ENCODE results near the gene PCMTD2.

PCMTD2 gene

GRCh38 chr20:64238851-64239387 lies 16.6 kb upstream of the PCMTD2 start:
- no peak for TF ChIP-seq POLR2A (IDR thresholded peaks at IDR 0.05; ENCODE audit: low read depth, low read length)
- no peak for FAIRE-seq
- DNase-seq (ENCODE audit: insufficient read length, low spot score) = no peak

- no peak for TF ChIP-seq POLR2A (IDR thresholded peaks at IDR 0.05; ENCODE audit: low read depth, low read length)
- no peak for DNase-seq (ENCODE audit: insufficient read length, low spot score)
- no peak for FAIRE-seq
Observed at GRCh38 chr20:64239449-64240242, 15.9 kb upstream of the PCMTD2 start.

- no peak for FAIRE-seq
Observed at GRCh38 chr20:64240243-64241015, 15.1 kb upstream of the PCMTD2 start.

GRCh38 chr20:64241061-64241460 lies 14.5 kb upstream of the PCMTD2 start:
- TF ChIP-seq POLR2A (IDR thresholded peaks at IDR 0.05; ENCODE audit: low read depth, low read length) = no peak
- no peak for DNase-seq (ENCODE audit: insufficient read length, low spot score)
- no peak for FAIRE-seq

More at GRCh38 chr20:64240243-64241015, 15.1 kb upstream of the PCMTD2 start:
- no peak for TF ChIP-seq POLR2A (IDR thresholded peaks at IDR 0.05; ENCODE audit: low read depth, low read length)
- DNase-seq (ENCODE audit: insufficient read length, low spot score) = no peak

GRCh38 chr20:64242003-64242796 lies 13.3 kb upstream of the PCMTD2 start:
- FAIRE-seq (no peak), DNase-seq (ENCODE audit: insufficient read length, low spot score) (no peak)
- no peak for TF ChIP-seq POLR2A (IDR thresholded peaks at IDR 0.05; ENCODE audit: low read depth, low read length)

GRCh38 chr20:64242797-64243475 lies 12.6 kb upstream of the PCMTD2 start:
- TF ChIP-seq POLR2A (IDR thresholded peaks at IDR 0.05; ENCODE audit: low read depth, low read length) = no peak
- no peak for FAIRE-seq
- no peak for DNase-seq (ENCODE audit: insufficient read length, low spot score)

- TF ChIP-seq POLR2A (IDR thresholded peaks at IDR 0.05; ENCODE audit: low read depth, low read length) = no peak
- FAIRE-seq (no peak), DNase-seq (ENCODE audit: insufficient read length, low spot score) (no peak)
Observed at GRCh38 chr20:64244281-64244805, 11.2 kb upstream of the PCMTD2 start.

- TF ChIP-seq POLR2A (IDR thresholded peaks at IDR 0.05; ENCODE audit: low read depth, low read length) = no peak
- FAIRE-seq (no peak), DNase-seq (ENCODE audit: insufficient read length, low spot score) (no peak)
Observed at GRCh38 chr20:64244870-64245603, 10.5 kb upstream of the PCMTD2 start.

GRCh38 chr20:64245746-64246595 lies 9.6 kb upstream of the PCMTD2 start:
- FAIRE-seq (no peak), DNase-seq (ENCODE audit: insufficient read length, low spot score) (no peak)
- no peak for TF ChIP-seq POLR2A (IDR thresholded peaks at IDR 0.05; ENCODE audit: low read depth, low read length)

GRCh38 chr20:64246616-64247306 lies 8.8 kb upstream of the PCMTD2 start:
- DNase-seq (ENCODE audit: insufficient read length, low spot score) (no peak), FAIRE-seq (no peak)

GRCh38 chr20:64247307-64247618 lies 8.3 kb upstream of the PCMTD2 start:
- DNase-seq (ENCODE audit: insufficient read length, low spot score) (no peak), FAIRE-seq (no peak)
- no peak for TF ChIP-seq POLR2A (IDR thresholded peaks at IDR 0.05; ENCODE audit: low read depth, low read length)

More at GRCh38 chr20:64246616-64247306, 8.8 kb upstream of the PCMTD2 start:
- no peak for TF ChIP-seq POLR2A (IDR thresholded peaks at IDR 0.05; ENCODE audit: low read depth, low read length)
